HFF-Myc (cell line): ENCODE data around the gene KRTAP9-9.
"Not testable (repeated sequence)": the region's sequence is repeated elsewhere in the genome, so short reads cannot be mapped to it uniquely, and the experiment has no call there.

Experiments
- DNase-seq: peaks from one replicate; pipeline ENCODE4 v3.0.0-alpha.2; 2011; ENCODE audit warnings: low read depth; ENCODE audit errors: extremely low read depth
- H3K4me3 ChIP-seq: replicated peaks from 2 replicates; pipeline ENCODE4 v1.5.1; 2011; ENCODE audit warnings: low read depth, mild to moderate bottlenecking, control low read depth, low read length
- CTCF ChIP-seq: IDR thresholded peaks from 2 replicates; pipeline ENCODE4 v1.5.1; 2012; ENCODE audit warnings: mild to moderate bottlenecking, low read depth, low read length, control low read depth; ENCODE audit errors: missing control alignments

KRTAP9-9 gene

GRCh38 chr17:41230094-41230493 lies 25.1 kb upstream of the KRTAP9-9 start:
- no peak for DNase-seq
- TF ChIP-seq CTCF, result no peak
- H3K4me3 ChIP-seq, result no peak overlapping the region

GRCh38 chr17:41231731-41232130 lies 23.5 kb upstream of the KRTAP9-9 start:
- H3K4me3 ChIP-seq, result no peak overlapping the region
- no peak for DNase-seq
- TF ChIP-seq CTCF, result no peak

- not testable (repeated sequence) for DNase-seq, H3K4me3 ChIP-seq
Measured at GRCh38 chr17:41232399-41233105, 22.6 kb upstream of the KRTAP9-9 start, which contains the start of gene KRTAP9-3. TSS of gene KRTAP9-3 (plus strand) at chr17:41232449. CDS start at chr17:41232502, 53 bp downstream.

- not testable (repeated sequence) for DNase-seq, H3K4me3 ChIP-seq
Measured at GRCh38 chr17:41237116-41237515, 18.1 kb upstream of the KRTAP9-9 start.

GRCh38 chr17:41237949-41238437 lies 17.2 kb upstream of the KRTAP9-9 start, which contains the start of gene KRTAP9-8:
TSS of gene KRTAP9-8 (plus strand) at chr17:41237999. CDS start at chr17:41238052, 53 bp downstream.
- H3K4me3 ChIP-seq, DNase-seq: not testable (repeated sequence)

GRCh38 chr17:41246995-41247787 lies 8.0 kb upstream of the KRTAP9-9 start:
- DNase-seq, H3K4me3 ChIP-seq: not testable (repeated sequence)

GRCh38 chr17:41249637-41250240 lies 5.4 kb upstream of the KRTAP9-9 start, which contains the start of gene KRTAP9-4:
TSS of gene KRTAP9-4 (plus strand) at chr17:41249687. CDS start at chr17:41249721, 34 bp downstream.
- not testable (repeated sequence) for H3K4me3 ChIP-seq, DNase-seq

- TF ChIP-seq CTCF, result no peak
- DNase-seq, result no peak
- no peak overlapping the region for H3K4me3 ChIP-seq
Measured at GRCh38 chr17:41251261-41251660, 3.9 kb upstream of the KRTAP9-9 start.

GRCh38 chr17:41254861-41255260 lies 323 bp upstream of the KRTAP9-9 start:
- no peak for DNase-seq
- no peak overlapping the region for H3K4me3 ChIP-seq
- TF ChIP-seq CTCF, result no peak
